ENCODE measurements around the gene A1BG.
"Not testable (repeated sequence)": the region's sequence is repeated elsewhere in the genome, so short reads cannot be mapped to it uniquely, and the experiment has no call there.

A1BG gene

DNA sequence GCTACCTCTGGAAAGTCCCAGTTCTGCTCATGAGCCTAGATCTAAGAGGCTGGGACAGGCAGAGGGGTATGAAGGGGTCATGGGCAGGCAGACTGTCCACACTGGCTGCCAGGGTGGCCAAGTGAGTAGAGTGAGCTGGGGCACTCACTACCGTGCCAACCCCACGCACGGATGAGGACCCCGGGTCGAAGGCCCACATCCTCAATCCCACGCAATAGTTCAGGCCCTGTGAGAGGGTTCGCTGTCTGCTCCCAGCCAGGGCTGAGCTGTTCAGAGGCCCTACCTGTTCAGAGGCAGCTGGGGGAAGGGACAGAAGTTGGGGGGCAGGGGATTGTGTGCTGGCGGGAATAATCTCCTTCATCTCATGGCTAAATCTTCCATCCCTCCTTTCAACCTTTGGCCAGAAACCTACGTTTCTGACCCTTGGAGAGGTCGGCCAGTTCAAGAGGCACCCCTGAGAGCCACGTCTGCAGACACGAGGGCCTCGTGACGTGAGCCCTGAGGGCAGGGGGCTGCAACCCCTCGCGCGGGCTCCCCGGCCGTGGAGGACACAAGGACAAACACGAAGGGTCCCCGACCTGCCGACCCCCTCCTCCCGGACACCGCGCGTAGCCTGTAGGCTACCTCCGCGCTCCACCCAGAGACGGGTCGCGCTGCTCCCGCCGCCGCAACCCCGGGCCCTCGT is 32.7 kb upstream of the A1BG start:
- DNase-seq = no peak

DNA sequence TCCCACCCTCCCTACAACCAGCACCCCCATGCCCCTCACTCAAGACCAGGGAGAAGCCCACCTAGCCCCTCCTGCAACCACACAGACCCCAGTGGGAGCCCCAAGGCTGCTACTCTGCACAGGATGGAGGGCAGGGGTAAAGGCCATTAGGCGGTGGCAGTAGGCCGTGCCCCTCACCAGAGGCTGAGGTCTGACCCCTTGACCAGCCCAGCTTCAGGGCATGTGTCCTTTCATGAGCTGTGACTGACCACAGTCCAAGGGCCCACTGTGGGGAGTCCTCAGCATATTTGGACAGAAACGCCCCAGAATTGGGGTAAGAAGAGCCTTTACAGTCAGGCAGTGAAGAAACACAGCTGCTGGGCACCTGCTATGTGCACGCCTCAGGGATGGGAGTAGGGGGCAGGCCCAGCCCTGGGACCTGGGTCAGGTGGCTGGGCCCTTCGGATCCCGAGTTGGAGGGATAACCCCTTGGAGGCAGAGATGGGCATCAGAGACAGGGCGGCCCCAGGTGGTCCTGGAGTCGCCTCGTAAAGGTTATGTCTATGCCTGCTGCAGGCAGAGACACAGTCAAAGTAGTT is 32.1 kb upstream of the A1BG start:
- no peak for DNase-seq

DNA sequence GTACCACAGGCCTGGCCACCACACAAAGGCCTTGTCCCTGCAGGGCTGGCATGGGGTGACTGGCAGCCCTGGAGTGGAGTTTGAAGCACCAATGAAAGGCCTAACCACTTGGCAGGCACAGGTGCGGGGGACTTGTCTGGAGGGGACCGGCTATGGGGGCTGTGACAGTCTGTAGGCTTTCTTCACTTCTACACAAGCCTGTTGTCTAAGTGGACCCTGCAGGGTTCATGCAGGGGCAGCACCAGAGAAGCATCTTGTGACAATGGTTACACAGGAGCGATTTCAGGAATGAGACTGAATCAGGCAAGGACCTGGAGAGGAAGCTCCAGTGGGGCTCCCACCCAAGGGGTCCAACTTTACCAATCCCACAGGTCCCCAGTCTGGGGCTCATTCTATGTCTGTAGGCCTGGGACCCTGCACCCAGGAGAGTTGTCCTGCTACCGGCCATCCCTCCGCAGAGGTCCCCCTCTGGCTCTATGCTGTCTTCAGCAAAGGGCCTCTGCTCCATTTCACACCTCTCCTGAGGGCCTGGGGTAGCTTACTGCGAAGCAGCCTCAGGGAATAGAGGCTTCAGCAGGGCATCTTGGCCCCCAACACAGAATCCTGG is 29.8 kb upstream of the A1BG start:
- no peak for DNase-seq

DNA sequence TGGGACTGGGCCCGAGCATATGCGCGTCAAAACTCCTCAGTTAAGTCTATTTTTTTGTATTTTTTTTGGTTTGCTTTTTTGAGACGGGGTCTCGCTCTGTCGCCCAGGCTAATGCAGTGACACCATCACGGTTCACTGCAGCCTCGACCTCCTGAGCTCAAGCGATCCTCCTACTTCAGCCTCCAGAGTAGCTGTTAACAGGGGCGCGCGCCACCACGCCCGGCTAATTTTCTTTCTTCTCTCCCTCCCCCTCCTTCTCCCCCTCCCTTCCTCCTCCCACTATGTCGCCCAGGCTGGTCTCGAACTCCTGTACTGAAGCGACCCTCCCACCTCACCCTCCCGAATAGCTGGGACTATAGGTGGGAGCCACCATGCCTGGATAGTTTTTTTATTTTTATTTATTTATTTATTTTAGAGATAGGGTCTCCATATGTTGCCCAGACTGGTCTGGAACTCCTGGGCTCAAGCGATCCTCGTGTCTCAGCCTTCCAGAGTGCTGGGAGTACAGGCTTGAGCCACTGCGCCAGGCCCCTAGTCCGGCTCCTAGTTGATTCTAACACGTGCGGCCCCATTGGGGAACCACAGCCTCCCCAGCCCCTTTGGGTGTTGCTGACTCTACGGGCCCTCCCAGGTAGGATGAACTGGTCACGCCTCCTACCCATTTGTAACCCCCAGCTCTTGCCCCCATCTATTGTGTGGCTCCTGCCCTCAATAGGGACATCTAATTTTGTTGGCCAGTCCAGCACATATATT is 28.3 kb upstream of the A1BG start:
- DNase-seq = no peak

DNA sequence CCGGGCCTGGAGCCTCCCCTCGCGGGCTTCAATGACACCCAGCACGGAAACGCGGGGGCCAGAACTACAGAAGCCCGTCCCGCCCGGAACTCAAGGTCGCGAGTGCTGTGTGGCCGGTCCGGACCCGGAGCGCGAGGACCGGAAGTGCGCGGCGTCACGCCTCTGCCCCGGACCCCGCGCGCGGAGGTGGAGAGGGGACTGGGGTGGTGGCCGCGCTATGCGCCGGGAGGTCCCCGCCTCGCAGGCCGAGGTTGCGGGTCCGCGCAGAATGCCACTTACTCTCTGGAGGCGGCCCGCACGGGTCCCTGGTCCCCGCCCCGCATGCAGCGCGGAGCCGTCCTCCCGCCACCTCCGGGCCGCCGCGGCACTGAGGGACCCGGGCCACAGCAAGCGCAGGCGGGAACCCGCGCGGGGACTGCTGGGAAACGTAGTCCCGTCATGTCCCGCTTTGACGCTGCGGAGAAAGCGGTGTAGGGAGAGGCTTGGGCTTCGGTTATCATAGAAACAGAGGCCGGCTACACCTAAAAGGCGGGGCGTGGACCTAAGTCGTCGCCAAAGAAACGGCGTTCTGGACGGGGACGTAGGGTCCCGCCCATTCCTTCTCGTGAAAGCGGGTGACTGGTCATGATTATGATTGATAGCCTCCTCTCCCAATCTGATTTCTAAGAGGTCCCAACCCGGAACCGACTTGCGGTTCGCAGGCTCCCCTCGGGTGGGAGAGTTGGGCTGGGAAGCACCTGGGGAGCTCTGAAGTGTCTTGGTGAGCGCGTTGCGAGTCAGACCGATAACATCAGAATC is 27.6 kb upstream of the A1BG start, which contains the start of gene ZNF837:
Gene ZNF837 (minus strand): TSS at position 369 of the 798 bp plus-strand sequence. CDS start 11,698 bp downstream, outside the sequence.
- peak; percentile 99 for DNase-seq

DNA sequence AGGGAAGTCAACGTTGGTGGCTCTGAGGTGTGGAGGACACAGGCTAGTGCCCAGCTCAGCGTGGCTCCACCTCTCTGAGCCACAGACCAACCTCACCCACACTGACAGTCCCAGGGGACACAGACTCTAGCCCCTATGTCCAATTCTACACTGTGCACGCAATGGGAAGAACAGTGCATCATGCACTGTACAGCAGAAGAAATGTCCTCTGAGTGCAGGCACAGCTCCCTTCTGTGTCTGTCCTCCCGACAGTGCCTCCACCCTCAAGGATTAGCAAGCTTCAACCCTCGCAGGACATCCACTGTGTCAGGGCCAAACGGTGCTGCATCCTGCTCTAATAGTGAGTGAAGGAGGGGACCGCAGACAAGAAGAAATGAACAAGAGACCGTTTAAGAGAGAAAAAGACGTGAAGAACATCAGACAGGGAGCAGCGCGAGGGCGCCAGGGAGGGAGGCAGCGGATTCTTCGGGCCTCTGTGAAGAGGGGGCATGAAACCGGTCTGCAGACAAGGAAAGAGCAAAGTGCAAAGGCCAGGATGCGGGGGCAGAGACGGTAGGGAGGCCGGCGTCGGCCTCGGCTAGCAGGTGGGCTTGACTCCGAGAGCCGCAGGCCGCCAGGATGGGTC is 26.9 kb upstream of the A1BG start:
- DNase-seq = no peak

DNA sequence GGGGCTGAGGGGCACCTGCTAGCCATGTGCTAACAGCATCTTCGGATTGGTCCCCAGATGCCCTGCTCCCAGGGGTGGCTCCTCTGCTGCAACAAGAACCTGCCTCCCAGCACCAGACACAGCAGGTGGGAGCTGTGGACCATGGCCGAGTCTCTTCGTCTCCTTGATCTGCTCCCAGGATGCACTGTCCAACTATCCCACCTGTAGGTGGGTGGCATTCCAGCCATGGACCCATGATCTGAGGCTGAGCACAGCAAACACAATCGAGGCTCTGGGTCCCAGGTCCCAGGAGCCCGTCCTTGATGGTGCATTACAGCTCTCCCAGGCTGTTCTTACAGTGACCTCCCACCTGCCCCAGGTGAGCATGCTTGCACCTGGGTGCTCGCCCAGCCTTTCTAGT is 26.0 kb upstream of the A1BG start:
- no peak for DNase-seq

DNA sequence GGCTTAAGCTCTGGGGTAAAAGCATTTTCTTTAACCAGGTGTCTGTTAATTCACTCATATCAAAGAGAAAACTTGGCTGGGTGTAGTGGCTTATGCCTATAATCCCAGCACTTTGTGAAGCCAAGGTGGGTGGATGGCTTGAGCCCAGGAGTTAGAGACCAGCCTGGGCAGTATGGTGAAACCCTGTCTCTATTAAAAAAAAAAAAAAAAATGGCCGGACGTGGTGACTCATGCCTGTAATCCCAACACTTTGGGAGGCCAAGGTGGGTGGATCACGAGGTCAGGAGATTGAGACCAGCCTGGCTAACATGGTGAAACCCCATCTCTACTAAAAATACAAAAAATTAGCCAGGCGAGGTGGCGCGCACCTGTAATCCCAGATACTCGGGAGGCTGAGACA is 23.4 kb upstream of the A1BG start:
- DNase-seq = not testable (repeated sequence)

DNA sequence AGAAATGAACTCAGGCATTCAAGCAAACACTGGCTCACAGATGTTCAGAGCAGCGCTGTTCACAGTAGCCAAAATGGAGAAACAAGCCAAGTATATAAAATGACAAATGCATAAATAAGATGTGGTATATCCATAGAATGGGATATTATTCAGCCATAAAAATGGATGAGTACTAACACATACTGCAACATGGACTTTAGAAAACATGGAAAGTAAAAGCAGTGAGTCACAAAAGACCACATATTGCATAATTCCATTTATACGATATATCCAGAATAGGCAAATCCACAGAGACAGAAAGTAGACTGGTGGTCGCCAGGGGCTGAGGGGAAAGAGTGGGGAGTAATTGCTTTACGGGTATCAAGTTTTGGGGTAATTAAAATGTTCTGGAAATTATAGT is 20.9 kb upstream of the A1BG start:
- DNase-seq = no peak

DNA sequence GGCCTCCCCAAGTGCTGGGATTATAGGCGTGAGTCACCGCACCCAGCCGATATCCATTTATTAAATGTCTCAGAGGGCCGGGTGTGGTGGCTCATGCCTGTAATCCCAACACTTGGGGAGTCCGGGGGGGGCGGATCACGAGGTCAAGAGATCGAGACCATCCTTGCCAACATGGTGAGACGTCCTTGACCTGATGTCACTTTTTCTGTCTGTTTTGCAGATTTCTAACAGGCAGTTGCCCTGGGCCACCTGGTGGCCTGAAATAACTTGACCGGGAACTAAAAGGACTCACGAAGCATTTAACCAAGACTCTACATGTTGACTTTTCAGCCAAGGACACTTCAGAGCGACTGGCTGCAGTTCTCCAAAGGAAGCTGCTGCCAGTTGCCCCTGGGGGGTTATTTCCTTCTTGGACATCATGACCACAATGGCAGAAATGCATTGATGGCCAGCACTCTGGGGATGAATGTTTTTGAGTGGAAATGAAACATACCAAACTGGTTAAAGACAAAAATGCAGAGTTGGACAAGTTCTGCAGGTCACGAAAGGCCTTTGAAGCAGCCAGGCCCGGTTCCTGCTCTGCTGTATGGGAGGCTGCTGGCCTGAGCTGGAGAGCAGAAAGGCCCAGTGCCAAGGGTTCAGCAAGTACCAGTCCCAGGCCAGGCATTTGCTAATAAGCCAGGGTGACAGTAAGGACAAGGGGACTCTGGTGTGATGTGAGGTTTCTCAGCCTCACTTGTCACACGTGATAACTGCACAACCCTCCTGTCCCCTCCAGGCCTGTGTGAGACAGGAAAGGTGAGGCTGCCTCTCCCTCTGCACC is 19.2 kb upstream of the A1BG start:
- DNase-seq = no peak

DNA sequence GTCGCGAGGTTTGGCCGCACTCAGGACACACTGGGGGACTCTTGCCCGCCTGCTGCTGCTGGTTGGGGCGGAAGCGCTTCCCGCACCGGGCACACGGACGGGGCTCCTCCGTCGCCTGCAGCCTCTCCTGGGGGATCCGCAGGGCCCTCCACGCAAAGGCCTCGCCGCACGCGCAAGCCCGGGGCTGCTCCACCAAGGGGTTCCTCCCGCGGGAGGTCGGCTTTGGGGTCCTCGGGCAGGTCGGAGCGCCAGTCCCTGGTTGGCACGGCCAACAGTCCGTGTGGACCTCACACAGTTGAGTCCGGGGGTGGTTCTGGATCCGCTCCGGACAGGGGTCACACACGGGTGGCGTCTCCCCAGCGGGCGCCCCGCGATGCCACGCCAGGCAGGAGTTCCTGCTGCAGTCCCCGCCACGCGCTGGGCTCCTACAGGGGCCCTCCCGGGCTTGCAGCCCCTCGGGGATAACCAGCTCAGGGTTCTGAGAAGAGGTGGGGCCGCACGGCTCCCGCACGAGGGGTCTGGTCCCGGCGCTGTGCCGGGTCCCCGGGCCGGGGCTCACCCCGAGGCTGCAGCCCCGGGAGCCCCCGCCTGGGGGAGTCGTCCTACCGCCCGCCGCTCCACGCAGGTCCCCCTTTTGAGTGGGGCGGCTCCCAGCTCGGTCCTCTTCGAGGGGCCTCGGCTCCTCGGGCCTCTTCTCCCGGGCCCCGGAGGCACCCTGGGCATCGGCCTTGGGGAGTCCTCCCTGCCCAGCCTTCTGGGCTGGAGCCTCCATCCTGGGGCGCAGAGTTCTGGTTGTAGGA is 15.5 kb upstream of the A1BG start:
- no peak for DNase-seq

DNA sequence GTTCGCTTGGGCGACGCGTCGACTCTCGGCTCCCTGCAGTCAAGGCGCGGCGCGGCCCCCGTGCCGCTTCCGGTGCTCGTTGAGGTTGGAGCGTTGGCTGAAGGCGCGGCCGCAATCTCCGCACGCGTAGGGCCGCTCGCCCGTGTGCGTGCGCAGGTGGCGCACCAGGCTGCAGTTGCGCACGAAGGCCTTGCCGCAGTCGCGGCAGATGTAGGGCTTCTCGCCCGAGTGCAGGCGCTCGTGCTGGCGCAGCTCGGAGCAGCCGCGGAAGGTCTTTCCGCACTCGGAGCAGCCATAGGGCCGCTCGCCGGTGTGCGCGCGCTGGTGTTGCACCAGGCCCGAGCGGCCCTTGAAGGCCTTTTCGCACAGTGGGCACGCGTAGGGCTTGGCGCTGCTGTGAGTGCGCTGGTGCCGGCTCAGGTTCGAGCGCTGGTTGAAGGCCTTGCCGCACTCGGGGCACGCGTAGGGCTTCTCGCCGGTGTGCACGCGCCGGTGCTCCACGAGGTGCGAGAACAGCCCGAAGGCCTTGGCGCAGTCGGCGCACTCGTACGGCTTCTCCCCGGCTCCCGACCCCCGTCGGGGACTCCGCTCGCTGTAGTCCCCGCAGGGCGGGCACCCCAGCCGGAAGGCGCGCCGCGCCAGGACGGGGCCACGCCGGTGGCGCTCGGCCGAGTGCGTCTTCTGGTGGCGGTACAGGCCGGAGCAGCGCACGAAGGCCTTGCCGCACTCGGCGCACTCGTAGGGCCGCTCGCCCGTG is 14.6 kb upstream of the A1BG start:
- no peak for DNase-seq

DNA sequence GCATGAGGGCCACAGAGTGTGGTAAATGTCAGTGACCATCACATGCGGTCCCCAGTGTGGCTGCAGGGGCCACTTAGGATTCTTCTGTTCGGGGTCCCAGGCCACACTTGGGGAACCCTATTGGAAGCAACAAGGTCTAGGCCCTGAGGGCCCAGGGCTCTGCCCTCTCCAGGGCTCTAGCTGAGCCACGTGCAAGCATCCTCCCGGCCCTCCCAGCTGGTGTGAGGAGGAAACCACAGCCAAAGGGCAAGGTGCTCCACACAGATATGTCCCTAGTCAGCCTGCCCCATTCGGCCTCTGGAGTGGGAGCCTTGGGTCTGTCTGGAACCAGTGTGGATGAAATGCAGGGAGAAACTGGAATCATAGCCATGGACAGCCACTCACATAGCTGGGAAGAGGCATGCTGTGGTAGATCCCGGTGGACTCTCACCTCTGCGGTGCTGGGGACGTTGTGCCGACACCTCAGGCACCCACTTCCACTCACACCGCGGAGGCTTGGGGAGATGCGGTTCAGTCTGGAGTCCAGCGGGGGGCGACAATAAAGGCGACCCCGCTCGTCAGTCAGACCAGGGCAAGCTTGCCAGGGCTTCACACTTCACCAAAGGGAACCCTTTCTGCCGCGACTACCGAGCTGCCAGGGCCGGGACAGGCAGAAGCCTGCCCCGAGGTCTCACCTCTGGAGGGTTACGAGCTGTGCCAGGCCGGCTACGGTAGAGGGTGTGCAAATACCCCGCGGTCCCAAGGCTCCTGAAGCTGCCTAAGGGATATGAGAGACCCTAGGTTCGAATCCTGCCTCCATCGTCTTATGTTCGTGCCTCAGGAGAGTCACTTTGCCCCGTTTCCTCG is 13.5 kb upstream of the A1BG start:
- no peak for DNase-seq

DNA sequence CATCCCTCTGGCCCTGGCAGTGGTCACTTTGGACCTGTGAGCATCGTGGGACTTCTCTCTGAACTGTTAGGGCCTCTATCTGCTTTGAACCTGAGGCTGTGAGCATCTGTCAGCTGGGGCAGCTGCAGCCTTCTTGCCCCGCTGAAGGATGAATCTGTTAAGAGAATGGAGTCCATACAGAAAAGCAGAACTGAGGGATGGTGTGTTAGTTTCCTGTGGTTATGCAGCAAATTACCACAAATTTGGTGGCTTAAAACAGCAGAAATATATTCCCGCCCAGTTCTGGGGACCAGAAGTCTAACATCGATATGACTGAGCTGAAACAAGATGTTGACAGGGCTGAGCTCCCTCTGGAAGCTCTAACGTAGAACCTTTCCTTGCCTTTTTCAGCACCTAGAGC is 10.9 kb upstream of the A1BG start:
- no peak for DNase-seq

DNA sequence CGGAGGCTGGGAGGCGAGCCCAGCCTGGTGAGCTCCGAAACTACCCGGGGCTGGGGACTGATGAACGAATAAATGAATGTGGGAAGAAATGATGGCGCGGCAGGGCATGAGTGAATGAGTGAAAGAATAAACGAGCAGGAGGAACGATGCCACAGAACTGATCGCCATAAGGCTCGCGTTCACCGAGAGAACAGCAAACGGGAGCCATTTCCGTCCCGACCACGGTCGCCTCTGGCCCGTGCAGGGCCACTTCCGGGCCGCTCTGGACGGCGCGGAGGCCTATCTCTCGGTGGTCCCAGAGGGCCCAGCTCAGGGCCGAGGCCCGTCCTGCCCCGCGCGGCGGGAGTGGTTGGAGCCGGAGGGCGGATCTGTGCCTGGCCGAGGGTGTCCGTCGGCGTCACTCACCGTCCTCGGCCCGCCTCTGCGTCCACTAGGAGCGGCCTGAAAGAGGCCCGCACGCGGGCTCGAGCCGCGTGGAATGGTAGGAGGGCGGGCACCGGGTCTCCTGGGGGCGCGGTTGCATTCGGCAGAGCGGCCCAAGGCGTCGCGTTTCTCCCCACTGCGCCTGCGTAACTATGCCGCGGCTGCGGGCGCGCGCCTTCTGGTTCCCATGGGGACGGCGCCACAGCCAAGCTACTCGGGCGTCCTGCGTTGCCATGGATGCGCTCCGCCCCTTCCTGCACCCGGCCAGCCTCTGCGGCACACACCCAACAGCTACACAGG is 9.1 kb upstream of the A1BG start, which contains the start of gene ZNF497:
Gene ZNF497 (minus strand): TSS at position 480 of the 723 bp plus-strand sequence. CDS start 5,116 bp downstream, outside the sequence.
- peak; percentile 86 for DNase-seq

DNA sequence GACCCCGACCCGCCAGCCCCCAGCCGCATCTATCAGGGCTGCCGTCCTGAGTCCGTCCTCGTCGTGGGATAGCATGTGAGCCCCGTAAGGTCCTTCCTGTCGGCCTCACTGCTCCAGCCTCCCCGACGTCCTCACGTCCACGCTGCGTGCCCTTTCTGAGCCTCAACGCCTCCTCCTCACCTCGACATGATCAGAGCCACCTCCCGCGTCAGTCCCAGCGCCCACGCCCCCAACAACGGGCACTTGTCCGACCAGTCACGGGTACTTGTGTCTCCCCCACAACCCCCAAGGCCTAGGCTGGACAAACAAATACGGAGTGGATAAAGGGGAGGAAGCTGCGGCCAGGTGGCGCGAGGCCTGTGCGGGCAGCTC is 8.6 kb upstream of the A1BG start:
- peak; percentile 30 for DNase-seq

DNA sequence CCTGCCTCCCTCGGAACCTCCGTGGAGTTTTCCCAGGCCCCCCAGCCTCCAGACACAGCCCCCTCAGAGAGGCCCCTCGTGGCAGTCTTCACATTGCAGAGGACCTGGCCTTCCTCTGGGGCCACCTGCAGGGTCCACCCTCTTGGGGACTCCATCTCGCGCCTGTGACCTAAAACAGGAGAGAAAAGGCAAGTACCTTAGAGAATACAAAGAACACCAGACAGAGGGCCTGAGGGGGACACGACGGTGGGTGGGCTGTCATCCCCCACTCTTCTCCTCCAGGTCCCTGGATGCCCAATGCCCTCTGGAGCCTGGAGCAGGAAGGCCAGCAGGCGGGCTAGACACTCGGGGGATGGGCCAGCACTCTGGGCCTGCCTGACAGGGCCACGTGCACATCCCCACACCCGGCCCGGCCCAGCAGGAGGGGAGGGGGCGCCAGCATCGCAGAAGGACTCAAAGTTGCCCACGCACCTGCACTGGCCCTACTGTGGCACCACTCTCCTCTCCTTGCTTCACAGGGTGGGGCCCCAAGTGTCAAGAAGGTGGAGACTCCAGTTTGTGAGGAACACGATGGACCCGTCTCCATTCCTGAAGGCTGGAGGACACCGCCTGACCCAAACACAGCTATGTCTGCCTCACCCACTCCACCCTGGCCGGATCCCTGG is 4.3 kb upstream of the A1BG start:
- DNase-seq = no peak

All from NCI-H1105 treated with DMSO at 0.1 percent for 48 hours (cell line).